Osteocyte (in vitro differentiated cells): ENCODE results near the gene TPP1. TPM values are rescaled to one million over a fixed set of nuclear protein-coding genes. Genes with fewer than 3 reads are reported as not detected.

Experiments used
- DNase-seq: peaks from one replicate; pipeline ENCODE4 v3.0.0; 2021; ENCODE audit warnings: mixed read lengths; ENCODE audit not compliant: unreplicated experiment; ENCODE audit errors: extremely low spot score
- H3K27ac Mint-ChIP-seq: one replicate; pipeline ENCODE4 v1.8.0; 2021; ENCODE audit warnings: mild to moderate bottlenecking, mixed read lengths; ENCODE audit not compliant: unreplicated experiment
- H3K27me3 Mint-ChIP-seq: one replicate; pipeline ENCODE4 v1.8.0; 2021; ENCODE audit warnings: mixed read lengths; ENCODE audit not compliant: unreplicated experiment
- H3K36me3 Mint-ChIP-seq: one replicate; pipeline ENCODE4 v1.8.0; 2021; ENCODE audit warnings: mixed read lengths; ENCODE audit not compliant: unreplicated experiment
- H3K4me1 Mint-ChIP-seq: one replicate; pipeline ENCODE4 v1.8.0; 2021; ENCODE audit warnings: mixed read lengths; ENCODE audit not compliant: unreplicated experiment
- H3K4me3 Mint-ChIP-seq: one replicate; pipeline ENCODE4 v1.8.0; 2021; ENCODE audit warnings: mild to moderate bottlenecking, moderate library complexity, mixed read lengths; ENCODE audit not compliant: unreplicated experiment
- H3K9me3 Mint-ChIP-seq: one replicate; pipeline ENCODE4 v1.8.0; 2021; ENCODE audit warnings: mixed read lengths; ENCODE audit not compliant: unreplicated experiment
- CTCF ChIP-seq: fragments of 200-600 bp; sonication (generic); IDR thresholded peaks from 2 replicates; pipeline ENCODE4 v1.5.0; 2021; ENCODE audit warnings: antibody characterized with exemption, mild to moderate bottlenecking, moderate library complexity
- total RNA-seq: library from RNA; stranded (reverse); gene quantifications from 2 replicates; pipeline ENCODE4 v1.2.1, GENCODE V29; 2021

The TPP1 gene
- total RNA-seq, 1 donor from 2014 or later: 157 TPM

- DNase-seq: no peak
- Mint-ChIP-seq H3K4me3 (no peak overlapping the region), H3K27ac (no peak overlapping the region), H3K27me3 (no peaks in the 10 kb centered on the region), H3K36me3 (peaks cover 12% of the 10 kb centered on the region), H3K9me3 (no peaks in the 10 kb centered on the region), H3K4me1 (no peaks in the 10 kb centered on the region)
- TF ChIP-seq CTCF: no peak
Measured at GRCh38 chr11:6642957-6643356, 23.7 kb upstream of the TPP1 start.

- H3K4me1 Mint-ChIP-seq: no peaks in the 10 kb centered on the region
- no peak overlapping the region for H3K4me3 Mint-ChIP-seq
- H3K9me3 Mint-ChIP-seq: no peaks in the 10 kb centered on the region
- H3K27ac Mint-ChIP-seq: no peak overlapping the region
- no peak for TF ChIP-seq CTCF
- DNase-seq: no peak
- no peaks in the 10 kb centered on the region for H3K27me3 Mint-ChIP-seq
- H3K36me3 Mint-ChIP-seq: peaks cover 12% of the 10 kb centered on the region
Measured at GRCh38 chr11:6640985-6641701, 21.9 kb upstream of the TPP1 start.

- Mint-ChIP-seq H3K4me1 (no peaks in the 10 kb centered on the region), H3K9me3 (no peaks in the 10 kb centered on the region), H3K27ac (no peak overlapping the region), H3K27me3 (no peaks in the 10 kb centered on the region), H3K4me3 (no peak overlapping the region), H3K36me3 (peaks cover 12% of the 10 kb centered on the region)
- DNase-seq: no peak
- no peak for TF ChIP-seq CTCF
Measured at GRCh38 chr11:6640036-6640984, 21.1 kb upstream of the TPP1 start.

GRCh38 chr11:6638429-6638828 is 19.2 kb upstream of the TPP1 start:
- Mint-ChIP-seq H3K4me3 (no peak overlapping the region), H3K4me1 (no peaks in the 10 kb centered on the region), H3K27me3 (no peaks in the 10 kb centered on the region), H3K9me3 (no peaks in the 10 kb centered on the region), H3K27ac (no peak overlapping the region), H3K36me3 (peaks cover 9% of the 10 kb centered on the region)
- TF ChIP-seq CTCF: no peak
- no peak for DNase-seq

GRCh38 chr11:6637871-6638270 is 18.6 kb upstream of the TPP1 start:
- no peaks in the 10 kb centered on the region for H3K27me3 Mint-ChIP-seq
- peaks cover 12% of the 10 kb centered on the region for H3K36me3 Mint-ChIP-seq
- H3K4me1 Mint-ChIP-seq: no peaks in the 10 kb centered on the region
- no peak for TF ChIP-seq CTCF
- H3K4me3 Mint-ChIP-seq: no peak overlapping the region
- no peak overlapping the region for H3K27ac Mint-ChIP-seq
- no peaks in the 10 kb centered on the region for H3K9me3 Mint-ChIP-seq
- DNase-seq: no peak
